Activated T-cell treated with anti-CD3 and anti-CD28 coated beads, Interleukin-2, amount 50 U/mL, for 24 hours (primary cell): ENCODE measurements around the gene SMARCB1.

ENCODE experiments used
- DNase-seq: peaks from one replicate; pipeline ENCODE4 v3.0.0-alpha.2; 2020
- H3K27ac Mint-ChIP-seq: 2 replicates; pipeline ENCODE4 v1.8.0; 2020; ENCODE audit warnings: mild to moderate bottlenecking, mixed read lengths
- H3K27me3 Mint-ChIP-seq: 2 replicates; pipeline ENCODE4 v1.8.0; 2020; ENCODE audit warnings: mixed read lengths
- H3K36me3 Mint-ChIP-seq: 2 replicates; pipeline ENCODE4 v1.8.0; 2020; ENCODE audit warnings: low read depth, mixed read lengths
- H3K4me1 Mint-ChIP-seq: 2 replicates; pipeline ENCODE4 v1.8.0; 2020; ENCODE audit warnings: low read depth, mixed read lengths
- H3K4me3 Mint-ChIP-seq: 2 replicates; pipeline ENCODE4 v1.8.0; 2020; ENCODE audit warnings: mild to moderate bottlenecking, moderate library complexity, mixed read lengths
- H3K9me3 Mint-ChIP-seq: 2 replicates; pipeline ENCODE4 v1.8.0; 2020; ENCODE audit warnings: mixed read lengths

Gene SMARCB1

GRCh38 chr22:23754220-23754919 is 32.4 kb upstream of the SMARCB1 start, which contains the start of gene VPREB3:
TSS of gene VPREB3 (minus strand) at chr22:23754425. CDS start at chr22:23754363, 62 bp downstream.
- peaks cover 19% of the 10 kb centered on the region for H3K4me1 Mint-ChIP-seq
- H3K9me3 Mint-ChIP-seq, result no peaks in the 10 kb centered on the region
- H3K36me3 Mint-ChIP-seq, result peaks cover 4% of the 10 kb centered on the region
- no peak within 1 kb of the TSS for H3K27ac Mint-ChIP-seq
- H3K27me3 Mint-ChIP-seq, result no peaks in the 10 kb centered on the region
- no peak within 1 kb of the TSS for H3K4me3 Mint-ChIP-seq
- no peak for DNase-seq

GRCh38 chr22:23754980-23755636 is 31.7 kb upstream of the SMARCB1 start:
- no peak for DNase-seq
- Mint-ChIP-seq H3K27me3 (no peaks in the 10 kb centered on the region), H3K4me3 (no peak overlapping the region), H3K36me3 (peaks cover 4% of the 10 kb centered on the region), H3K9me3 (no peaks in the 10 kb centered on the region), H3K27ac (no peak overlapping the region), H3K4me1 (peaks cover 14% of the 10 kb centered on the region)

- Mint-ChIP-seq H3K27me3 (no peaks in the 10 kb centered on the region), H3K36me3 (no peaks in the 10 kb centered on the region), H3K9me3 (no peaks in the 10 kb centered on the region), H3K4me1 (peaks cover 8% of the 10 kb centered on the region), H3K4me3 (no peak overlapping the region), H3K27ac (no peak overlapping the region)
- DNase-seq, result no peak
Measured at GRCh38 chr22:23755711-23756110, 31.1 kb upstream of the SMARCB1 start.

GRCh38 chr22:23756891-23757290 is 29.9 kb upstream of the SMARCB1 start:
- Mint-ChIP-seq H3K36me3 (no peaks in the 10 kb centered on the region), H3K27ac (no peak overlapping the region), H3K27me3 (no peaks in the 10 kb centered on the region), H3K4me1 (peaks cover 4% of the 10 kb centered on the region), H3K4me3 (no peak overlapping the region), H3K9me3 (no peaks in the 10 kb centered on the region)
- DNase-seq, result no peak

GRCh38 chr22:23759566-23759965 is 27.2 kb upstream of the SMARCB1 start:
- H3K4me1 Mint-ChIP-seq, result peaks cover 22% of the 10 kb centered on the region
- peaks cover 11% of the 10 kb centered on the region for H3K36me3 Mint-ChIP-seq

GRCh38 chr22:23760056-23760455 is 26.7 kb upstream of the SMARCB1 start:
- Mint-ChIP-seq H3K4me3 (no peak overlapping the region), H3K36me3 (peaks cover 16% of the 10 kb centered on the region), H3K4me1 (peaks cover 27% of the 10 kb centered on the region), H3K27ac (no peak overlapping the region), H3K27me3 (no peaks in the 10 kb centered on the region), H3K9me3 (no peaks in the 10 kb centered on the region)
- no peak for DNase-seq

More at GRCh38 chr22:23759566-23759965, 27.2 kb upstream of the SMARCB1 start:
- no peak overlapping the region for H3K27ac Mint-ChIP-seq
- no peak for DNase-seq
- H3K27me3 Mint-ChIP-seq, result no peaks in the 10 kb centered on the region
- H3K9me3 Mint-ChIP-seq, result no peaks in the 10 kb centered on the region
- no peak overlapping the region for H3K4me3 Mint-ChIP-seq

GRCh38 chr22:23762842-23763578 is 23.8 kb upstream of the SMARCB1 start, which contains the start of gene C22orf15:
TSS of gene C22orf15 (plus strand) at chr22:23762990. CDS start at chr22:23763307, 317 bp downstream.
- Mint-ChIP-seq H3K9me3 (no peaks in the 10 kb centered on the region), H3K27me3 (no peaks in the 10 kb centered on the region), H3K4me1 (peaks cover 41% of the 10 kb centered on the region), H3K27ac (peak within 1 kb of the TSS; percentile 81), H3K4me3 (peak within 1 kb of the TSS; percentile 68), H3K36me3 (peaks cover 33% of the 10 kb centered on the region)
- DNase-seq, result peak; percentile 51

- Mint-ChIP-seq H3K27ac (peak overlapping the region; percentile 81), H3K4me1 (peaks cover 41% of the 10 kb centered on the region)
Measured at GRCh38 chr22:23763579-23763945, 23.2 kb upstream of the SMARCB1 start.

GRCh38 chr22:23763954-23764353 is 22.8 kb upstream of the SMARCB1 start:
- H3K4me1 Mint-ChIP-seq, result peaks cover 41% of the 10 kb centered on the region
- no peaks in the 10 kb centered on the region for H3K27me3 Mint-ChIP-seq
- peaks cover 33% of the 10 kb centered on the region for H3K36me3 Mint-ChIP-seq
- peak overlapping the region; percentile 81 for H3K27ac Mint-ChIP-seq
- DNase-seq, result no peak
- H3K9me3 Mint-ChIP-seq, result no peaks in the 10 kb centered on the region
- peak overlapping the region; percentile 68 for H3K4me3 Mint-ChIP-seq

More at GRCh38 chr22:23763579-23763945, 23.2 kb upstream of the SMARCB1 start:
- DNase-seq, result peak; percentile 78
- peak overlapping the region; percentile 68 for H3K4me3 Mint-ChIP-seq
- no peaks in the 10 kb centered on the region for H3K27me3 Mint-ChIP-seq
- H3K36me3 Mint-ChIP-seq, result peaks cover 33% of the 10 kb centered on the region
- no peaks in the 10 kb centered on the region for H3K9me3 Mint-ChIP-seq

GRCh38 chr22:23764899-23765881 is 21.6 kb upstream of the SMARCB1 start:
- H3K36me3 Mint-ChIP-seq, result peaks cover 33% of the 10 kb centered on the region
- H3K9me3 Mint-ChIP-seq, result no peaks in the 10 kb centered on the region
- H3K4me1 Mint-ChIP-seq, result peaks cover 45% of the 10 kb centered on the region
- peak overlapping the region; percentile 61 for H3K4me3 Mint-ChIP-seq
- H3K27me3 Mint-ChIP-seq, result no peaks in the 10 kb centered on the region
- H3K27ac Mint-ChIP-seq, result peak overlapping the region; percentile 79
- no peak for DNase-seq

- Mint-ChIP-seq H3K27ac (peak overlapping the region; percentile 88), H3K27me3 (no peaks in the 10 kb centered on the region), H3K4me3 (peak overlapping the region; percentile 85), H3K36me3 (peaks cover 33% of the 10 kb centered on the region), H3K4me1 (peaks cover 54% of the 10 kb centered on the region), H3K9me3 (no peaks in the 10 kb centered on the region)
- DNase-seq, result no peak
Measured at GRCh38 chr22:23767303-23767672, 19.5 kb upstream of the SMARCB1 start.

GRCh38 chr22:23767673-23768548 is 18.9 kb upstream of the SMARCB1 start, which contains the start of gene CHCHD10:
TSS of gene CHCHD10 (minus strand) at chr22:23767972. CDS start at chr22:23767874, 98 bp downstream.
- H3K9me3 Mint-ChIP-seq, result no peaks in the 10 kb centered on the region
- H3K27me3 Mint-ChIP-seq, result no peaks in the 10 kb centered on the region
- H3K4me1 Mint-ChIP-seq, result peaks cover 50% of the 10 kb centered on the region
- H3K36me3 Mint-ChIP-seq, result peaks cover 30% of the 10 kb centered on the region
- peak within 1 kb of the TSS; percentile 88 for H3K27ac Mint-ChIP-seq
- peak; percentile 92 for DNase-seq
- H3K4me3 Mint-ChIP-seq, result peak within 1 kb of the TSS; percentile 85
